ENCODE data around the gene SMPDL3A. TPM values are rescaled to one million over a fixed set of nuclear protein-coding genes. Genes with fewer than 3 reads are reported as not detected.

Gene SMPDL3A
- total RNA-seq, 1 donor from 2014 or later = 3.5 TPM

- no peak overlapping the region for H3K4me3 ChIP-seq (ENCODE audit: low read depth, low read length)
- TF ChIP-seq CTCF (conservative IDR thresholded peaks at IDR 0.05; ENCODE audit: low read depth, low read length) = no peak
- DNase-seq (ENCODE audit: low read depth) = no peak
Measured at GRCh38 chr6:122775975-122776374, 13.1 kb upstream of the SMPDL3A start.

DNA sequence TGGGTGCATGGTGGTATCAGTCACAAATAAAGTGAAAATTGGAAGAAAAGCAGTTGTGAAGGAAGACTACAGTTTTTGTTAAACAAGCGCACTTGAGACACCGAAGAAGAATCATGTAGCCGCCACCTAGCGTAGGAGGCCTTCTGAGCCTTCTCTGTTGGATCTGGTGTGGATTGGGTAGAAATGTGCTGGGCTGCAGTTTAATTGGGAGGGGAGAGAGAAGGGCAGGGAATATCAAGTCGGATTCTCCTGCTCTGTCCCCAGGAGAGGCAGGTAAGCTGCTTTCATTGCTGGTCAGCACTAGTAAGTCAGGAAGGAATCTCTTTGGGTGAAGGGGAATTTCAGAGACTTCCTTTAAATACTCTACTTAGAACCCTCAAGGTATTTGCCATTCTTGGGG is 10.8 kb upstream of the SMPDL3A start:
- DNase-seq (ENCODE audit: low read depth) = no peak
- no peak for TF ChIP-seq CTCF (conservative IDR thresholded peaks at IDR 0.05; ENCODE audit: low read depth, low read length)
- H3K4me3 ChIP-seq (ENCODE audit: low read depth, low read length) = no peak overlapping the region

DNA sequence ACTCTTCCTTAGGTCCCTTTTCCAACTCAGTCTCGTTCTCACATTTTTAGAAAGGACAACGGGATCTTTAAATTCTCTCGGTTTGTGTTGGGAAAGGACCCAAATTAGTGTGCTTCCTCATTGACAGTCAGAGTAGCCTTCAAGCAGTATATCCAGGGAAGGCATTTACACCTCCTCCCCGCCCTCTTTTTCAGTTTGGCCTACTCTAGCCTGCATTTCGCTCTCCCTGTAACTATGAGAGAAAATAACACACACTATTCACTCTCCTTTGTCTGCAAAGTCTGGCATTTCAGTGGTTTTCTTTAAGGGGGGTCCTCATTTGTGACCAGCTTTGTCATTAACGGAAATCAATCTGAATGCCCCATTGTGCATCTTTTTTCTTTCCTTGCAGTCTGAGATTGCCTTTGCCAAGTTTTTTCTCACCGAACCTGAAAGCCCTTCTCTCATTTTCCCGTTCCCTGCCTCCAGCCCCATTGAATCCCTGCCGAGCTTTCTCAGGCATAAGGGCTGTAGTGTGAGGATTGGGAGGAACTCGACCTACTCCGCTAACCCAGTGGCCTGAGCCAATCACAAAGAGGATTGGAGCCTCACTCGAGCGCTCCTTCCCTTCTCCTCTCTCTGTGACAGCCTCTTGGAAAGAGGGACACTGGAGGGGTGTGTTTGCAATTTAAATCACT is 9.9 kb upstream of the SMPDL3A start:
- H3K4me3 ChIP-seq (ENCODE audit: low read depth, low read length) = no peak overlapping the region
- no peak for TF ChIP-seq CTCF (conservative IDR thresholded peaks at IDR 0.05; ENCODE audit: low read depth, low read length)

DNA sequence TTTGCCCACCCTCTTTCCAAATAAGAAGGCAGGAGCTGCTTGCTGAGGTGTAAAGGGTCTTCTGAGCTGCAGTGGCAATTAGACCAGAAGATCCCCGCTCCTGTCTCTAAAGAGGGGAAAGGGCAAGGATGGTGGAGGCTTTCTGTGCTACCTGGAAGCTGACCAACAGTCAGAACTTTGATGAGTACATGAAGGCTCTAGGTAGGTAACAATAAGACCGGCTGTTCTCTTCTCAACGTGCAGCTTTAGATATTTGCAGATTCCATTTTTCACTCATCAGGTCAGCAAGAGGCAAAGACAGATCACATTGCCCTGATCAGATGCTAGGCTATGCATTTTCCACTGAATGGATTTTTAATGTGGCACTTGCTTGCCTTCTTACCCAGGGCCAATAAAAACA is 9.4 kb upstream of the SMPDL3A start, which contains the start of gene FABP7:
Gene FABP7, plus strand, starts transcription at position 50 of the 400 bp plus-strand sequence. Its CDS starts 79 bp downstream, at position 129.
- TF ChIP-seq CTCF (conservative IDR thresholded peaks at IDR 0.05; ENCODE audit: low read depth, low read length) = no peak
- H3K4me3 ChIP-seq (ENCODE audit: low read depth, low read length) = no peak within 1 kb of the TSS
- DNase-seq (ENCODE audit: low read depth) = no peak

More for the DNA sequence above, 9.9 kb upstream of the SMPDL3A start:
- DNase-seq (ENCODE audit: low read depth) = no peak

- H3K4me3 ChIP-seq (ENCODE audit: low read depth, low read length) = no peak overlapping the region
- no peak for TF ChIP-seq CTCF (conservative IDR thresholded peaks at IDR 0.05; ENCODE audit: low read depth, low read length)
Measured at GRCh38 chr6:122780114-122780513, 8.9 kb upstream of the SMPDL3A start.

GRCh38 chr6:122781716-122782115 is 7.3 kb upstream of the SMPDL3A start:
- no peak for DNase-seq (ENCODE audit: low read depth)
- no peak overlapping the region for H3K4me3 ChIP-seq (ENCODE audit: low read depth, low read length)
- TF ChIP-seq CTCF (conservative IDR thresholded peaks at IDR 0.05; ENCODE audit: low read depth, low read length) = no peak

More at GRCh38 chr6:122780114-122780513, 8.9 kb upstream of the SMPDL3A start:
- DNase-seq (ENCODE audit: low read depth) = no peak

- DNase-seq (ENCODE audit: low read depth) = no peak
- H3K4me3 ChIP-seq (ENCODE audit: low read depth, low read length) = no peak overlapping the region
- TF ChIP-seq CTCF (conservative IDR thresholded peaks at IDR 0.05; ENCODE audit: low read depth, low read length) = no peak
Measured at GRCh38 chr6:122783401-122783800, 5.7 kb upstream of the SMPDL3A start.
